IMR-90 (cell line): Measurements from ENCODE around the gene PLEK. TPM values are rescaled to one million over a fixed set of nuclear protein-coding genes. Genes with fewer than 3 reads are reported as not detected.

Experiments
- ATAC-seq: fragments of 200-7000 bp; cut with Tn5 transposase; 2 replicates; pipeline ENCODE4 v1.9.1; 2020; ENCODE audit warnings: low read depth, mild to moderate bottlenecking, moderate library complexity
- BruUV-seq: library from RNA; stranded (reverse); fragments of 400-500 nt; replicated peaks from 2 replicates; lab custom pipeline; 2021; lab: Mats Ljungman, UMichigan
- CTCF ChIA-PET: fragments of 300-600 bp; formaldehyde crosslinking; extraction: SDS; loops from one replicate; lab custom pipeline; 2021; ENCODE audit warnings: antibody characterized with exemption; lab: Yijun Ruan, JAX
- POLR2A ChIA-PET: fragments of 300-600 bp; sonication (Branson Sonifier 250); formaldehyde crosslinking; loops from one replicate; lab custom pipeline; 2022; ENCODE audit warnings: antibody characterized with exemption; ENCODE audit not compliant: unreplicated experiment; lab: Charles Lee
- DNase-seq: peaks from one replicate; pipeline ENCODE4 v3.0.0; 2013
- H2AFZ ChIP-seq: replicated peaks from 2 replicates; pipeline ENCODE3; 2013; ENCODE audit warnings: low read length, mild to moderate bottlenecking; ENCODE audit not compliant: poor library complexity
- H2AK5ac ChIP-seq: 2 replicates; pipeline ENCODE4 v1.6.1; 2013; ENCODE audit warnings: low read depth, low read length, inconsistent platforms
- H2AK9ac ChIP-seq: replicated peaks from 2 replicates; pipeline ENCODE3; 2013; ENCODE audit warnings: mild to moderate bottlenecking, low read depth, low read length, moderate library complexity; ENCODE audit not compliant: poor library complexity
- H2BK120ac ChIP-seq: 2 replicates; pipeline ENCODE4 v1.6.1; 2013; ENCODE audit warnings: low read depth, low read length, inconsistent platforms
- H2BK15ac ChIP-seq: 3 replicates; pipeline ENCODE4 v1.6.1; 2013; ENCODE audit warnings: low read depth, low read length, inconsistent platforms
- H2BK20ac ChIP-seq: 2 replicates; pipeline ENCODE4 v1.6.1; 2013; ENCODE audit warnings: low read depth, mild to moderate bottlenecking, inconsistent platforms, low read length, moderate library complexity
- H2BK5ac ChIP-seq: 2 replicates; pipeline ENCODE4 v1.6.1; 2013; ENCODE audit warnings: mild to moderate bottlenecking, low read depth, low read length, inconsistent platforms; ENCODE audit not compliant: poor library complexity, severe bottlenecking
- H3K14ac ChIP-seq: replicated peaks from 2 replicates; pipeline ENCODE4 v1.6.1; 2013; ENCODE audit warnings: low read depth, low read length, inconsistent platforms
- H3K18ac ChIP-seq: 2 replicates; pipeline ENCODE4 v1.6.1; 2013; ENCODE audit warnings: low read depth, low read length, control low read depth
- H3K23ac ChIP-seq: 2 replicates; pipeline ENCODE4 v1.6.1; 2013; ENCODE audit warnings: low read depth, low read length, inconsistent platforms
- H3K27ac ChIP-seq: 2 replicates; pipeline ENCODE4 v1.5.1; 2013; ENCODE audit warnings: mild to moderate bottlenecking, control low read depth, low read length; ENCODE audit not compliant: insufficient read depth
- H3K27me3 ChIP-seq: 2 replicates; pipeline ENCODE4 v1.6.1; 2013; ENCODE audit warnings: low read length; ENCODE audit not compliant: control insufficient read depth, insufficient read depth
- H3K36me3 ChIP-seq: 2 replicates; pipeline ENCODE4 v1.6.1; 2013; ENCODE audit warnings: low read length, mixed read lengths; ENCODE audit not compliant: control insufficient read depth, insufficient read depth
- H3K4ac ChIP-seq: 2 replicates; pipeline ENCODE4 v1.6.1; 2013; ENCODE audit warnings: low read depth, low read length, inconsistent platforms
- H3K4me1 ChIP-seq: 2 replicates; pipeline ENCODE4 v1.6.1; 2013; ENCODE audit warnings: low read length, mixed read lengths; ENCODE audit not compliant: control insufficient read depth, insufficient read depth
- H3K4me2 ChIP-seq: 2 replicates; pipeline ENCODE4 v1.6.1; 2013; ENCODE audit warnings: low read depth, mild to moderate bottlenecking, control low read depth, low read length, moderate library complexity
- H3K4me3 ChIP-seq: 2 replicates; pipeline ENCODE4 v1.5.1; 2013; ENCODE audit warnings: low read depth, mild to moderate bottlenecking, control low read depth, low read length, moderate library complexity; ENCODE audit not compliant: insufficient read depth
- H3K56ac ChIP-seq: 2 replicates; pipeline ENCODE4 v1.6.1; 2013; ENCODE audit warnings: low read length, inconsistent platforms; ENCODE audit not compliant: insufficient read depth; ENCODE audit errors: extremely low read depth
- H3K79me1 ChIP-seq, 2 experiments: 2 replicates each; pipeline ENCODE4 v1.6.1; 2013; ENCODE audit warnings: low read length in 2 of 2, inconsistent platforms in 1 of 2, low read depth in 1 of 2
- H3K9ac ChIP-seq: 2 replicates; pipeline ENCODE4 v1.6.1; 2013; ENCODE audit warnings: low read depth, low read length, control low read depth
- H3K9me1 ChIP-seq: 2 replicates; pipeline ENCODE4 v1.6.1; 2013; ENCODE audit warnings: low read length, inconsistent platforms; ENCODE audit not compliant: insufficient read depth
- H3K9me3 ChIP-seq: 2 replicates; pipeline ENCODE4 v1.6.1; 2013; ENCODE audit warnings: low read length; ENCODE audit not compliant: control insufficient read depth, insufficient read depth
- H4K20me1 ChIP-seq: 2 replicates; pipeline ENCODE4 v1.6.1; 2013; ENCODE audit warnings: low read length, inconsistent platforms; ENCODE audit not compliant: insufficient read depth
- H4K5ac ChIP-seq: 2 replicates; pipeline ENCODE4 v1.6.1; 2013; ENCODE audit warnings: mild to moderate bottlenecking, low read depth, low read length, control low read depth
- H4K8ac ChIP-seq, 2 experiments: 2 replicates each; pipeline ENCODE4 v1.6.1; 2013; ENCODE audit warnings: low read depth in 2 of 2, low read length in 2 of 2, control low read depth in 1 of 2, inconsistent platforms in 1 of 2
- H4K91ac ChIP-seq: 2 replicates; pipeline ENCODE4 v1.6.1; 2013; ENCODE audit warnings: low read depth, low read length, inconsistent platforms; ENCODE audit not compliant: insufficient read depth
- CHD1 ChIP-seq: IDR thresholded peaks from 2 replicates; pipeline ENCODE4 v1.6.1; 2012; ENCODE audit warnings: low read depth, low read length, improper control_type of control experiment
- CTCF ChIP-seq: conservative IDR thresholded peaks from 2 replicates; pipeline ENCODE4 v1.5.1; 2012; ENCODE audit warnings: mild to moderate bottlenecking, low read depth, low read length, improper control_type of control experiment
- ELK1 ChIP-seq: fragments of 150-350 bp; IDR thresholded peaks from 2 replicates; pipeline ENCODE4 v1.6.1; 2016; ENCODE audit warnings: low read depth, mild to moderate bottlenecking, low read length, moderate library complexity, borderline replicate concordance
- FOS ChIP-seq: fragments of 150-350 bp; IDR thresholded peaks from 2 replicates; pipeline ENCODE4 v1.6.1; 2016; ENCODE audit warnings: low read depth, low read length
- MAFK ChIP-seq: IDR thresholded peaks from 2 replicates; pipeline ENCODE4 v1.6.1; 2012; ENCODE audit warnings: low read depth, low read length, improper control_type of control experiment
- SMC3 ChIP-seq: fragments of 150-350 bp; IDR thresholded peaks from 2 replicates; pipeline ENCODE4 v1.6.1; 2016; ENCODE audit warnings: low read depth, mild to moderate bottlenecking, antibody characterized with exemption, low read length, moderate library complexity
- WGBS, 2 experiments: methylation state at CpG; one replicate each; pipeline versions ENCODE4 v1.1.5 to v1.1.7; 2013; ENCODE audit warnings: missing lambda C conversion rate in 2 of 2; ENCODE audit not compliant: insufficient read length in 1 of 2; ENCODE audit errors: extremely low coverage in 2 of 2; 5-methylcytosine and 5-hydroxymethylcytosine counted together
- dilution Hi-C: fragments of 300-500 bp; cut with HindIII; formaldehyde crosslinking; loops from one replicate; pipeline ENCODE4 v1.14.3; 2018; ENCODE audit warnings: low sequenced_read_pairs; ENCODE audit not compliant: unreplicated experiment
- in situ Hi-C: fragments of 300-500 bp; cut with MboI; formaldehyde crosslinking; loops from 3 replicates; pipeline ENCODE4 v1.14.3; 2019; ENCODE audit warnings: low sequenced_read_pairs, inconsistent platforms, mixed read lengths
- intact Hi-C: fragments of 100-400 bp; cut with micrococcal nuclease; formaldehyde crosslinking; loops from 2 replicates; pipeline ENCODE4 v1.10.0; 2022
- polyA plus RNA-seq, 3 experiments: library from polyadenylated mRNA; depleted of rRNA; stranded (reverse); fragments of >200 nt; gene quantifications; 2 replicates each; pipeline ENCODE4 v1.2.3, GENCODE V29; 2012; ENCODE audit warnings: low replicate concordance in 1 of 3
- total RNA-seq: library from RNA; depleted of rRNA; stranded (reverse); fragments of >200 nt; gene quantifications from 2 replicates; pipeline ENCODE4 v1.2.3, GENCODE V29; 2012

PLEK gene
- total and polyA plus RNA-seq, 2 of the 4 experiments (the other 2 are of a cell fraction) = under 0.01 TPM; not detected in 1

GRCh38 chr2:68418419-68418818, 53.3 kb downstream of the PLEK start:
- TF ChIP-seq ELK1 = no peak
- TF ChIP-seq CHD1 = no peak
- no peak for TF ChIP-seq MAFK
- no peak for TF ChIP-seq CTCF
- no peak for TF ChIP-seq FOS
- no peak for TF ChIP-seq SMC3
- WGBS, 2 experiments = no CpG with 5 or more reads among the region's 1 CpG
- Histone ChIP-seq H2BK5ac (no peak overlapping the region), H3K36me3 (no peaks in the 10 kb centered on the region), H4K8ac (no peak overlapping the region), H4K20me1 (no peaks in the 10 kb centered on the region), H3K9me1 (no peaks in the 10 kb centered on the region), H2BK15ac (no peak overlapping the region), H3K4ac (no peak overlapping the region), H3K23ac (no peak overlapping the region), H2AFZ (no peak overlapping the region), H3K27me3 (peaks cover 47% of the 10 kb centered on the region), H4K5ac (no peak overlapping the region), H2BK120ac (no peak overlapping the region), H3K4me2 (no peak overlapping the region), H3K18ac (no peak overlapping the region), H3K4me1 (no peaks in the 10 kb centered on the region), H3K79me1 (no peaks in the 10 kb centered on the region), H2BK20ac (no peak overlapping the region), H3K56ac (no peak overlapping the region), H3K4me3 (no peak overlapping the region), H2AK5ac (no peak overlapping the region), H3K9me3 (no peaks in the 10 kb centered on the region), H3K9ac (no peak overlapping the region), H3K27ac (no peak overlapping the region), H3K14ac (no peak overlapping the region), H2AK9ac (no peak overlapping the region), H4K91ac (no peak overlapping the region)
- BruUV-seq = no TSS peak
- dilution Hi-C loops (no loop called here), intact Hi-C loops (no loop called here), in situ Hi-C loops (no loop called here)
- DNase-seq = no peak
- POLR2A ChIA-PET = no interaction called here
- ATAC-seq = no peak
- CTCF ChIA-PET = no interaction called here
